ENCODE measurements around the gene CA6.
A peak's percentile ranks its signal among the peaks of the same experiment; 100 is the strongest.

Gene CA6

DNA sequence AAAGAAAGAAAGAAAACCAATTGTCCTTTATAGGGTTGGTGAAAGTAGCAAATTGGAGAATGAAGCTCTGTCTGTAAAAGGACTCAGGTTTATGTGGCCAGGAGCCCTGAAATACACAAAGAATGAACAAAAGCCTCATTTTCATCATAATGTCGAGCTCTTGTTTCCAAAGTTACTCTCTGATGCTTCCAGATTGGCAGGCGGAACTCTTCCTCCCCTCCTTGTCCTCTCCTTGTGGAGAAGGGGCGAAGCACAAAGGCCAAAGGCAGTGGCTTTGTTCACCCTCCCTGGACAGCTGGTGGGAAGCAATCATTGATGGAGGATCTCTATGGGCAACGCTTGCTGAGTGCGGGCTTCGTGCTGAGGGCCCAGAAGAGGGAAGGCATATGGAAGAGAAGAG lies 5.6 kb downstream of the CA6 start:
- H2AFZ ChIP-seq (ENCODE audit: low read depth), result no peak overlapping the region
- H3K4me1 ChIP-seq (ENCODE audit: low read depth, poor library complexity, severe bottlenecking), result no peaks in the 10 kb centered on the region
- no peaks in the 10 kb centered on the region for H3K36me3 ChIP-seq (ENCODE audit: insufficient read depth)
- no peak overlapping the region for H3K27ac ChIP-seq
- H4K20me1 ChIP-seq (ENCODE audit: insufficient read depth), result no peaks in the 10 kb centered on the region
- 0 out of 2 replicates have a peak, but pooled peaks cover 5% of the 10 kb centered on the region for H3K27me3 ChIP-seq (ENCODE audit: insufficient read depth, low read depth)
- H3K79me2 ChIP-seq (ENCODE audit: insufficient read depth, low read depth), result no peaks in the 10 kb centered on the region
- H3K9ac ChIP-seq, result no peak overlapping the region
- H3K4me2 ChIP-seq, result no peak overlapping the region
- no peak overlapping the region for H3K4me3 ChIP-seq (IDR thresholded peaks at IDR 0.05; ENCODE audit: insufficient read depth, low read depth, low read length)
- TF ChIP-seq, protein P1, sequence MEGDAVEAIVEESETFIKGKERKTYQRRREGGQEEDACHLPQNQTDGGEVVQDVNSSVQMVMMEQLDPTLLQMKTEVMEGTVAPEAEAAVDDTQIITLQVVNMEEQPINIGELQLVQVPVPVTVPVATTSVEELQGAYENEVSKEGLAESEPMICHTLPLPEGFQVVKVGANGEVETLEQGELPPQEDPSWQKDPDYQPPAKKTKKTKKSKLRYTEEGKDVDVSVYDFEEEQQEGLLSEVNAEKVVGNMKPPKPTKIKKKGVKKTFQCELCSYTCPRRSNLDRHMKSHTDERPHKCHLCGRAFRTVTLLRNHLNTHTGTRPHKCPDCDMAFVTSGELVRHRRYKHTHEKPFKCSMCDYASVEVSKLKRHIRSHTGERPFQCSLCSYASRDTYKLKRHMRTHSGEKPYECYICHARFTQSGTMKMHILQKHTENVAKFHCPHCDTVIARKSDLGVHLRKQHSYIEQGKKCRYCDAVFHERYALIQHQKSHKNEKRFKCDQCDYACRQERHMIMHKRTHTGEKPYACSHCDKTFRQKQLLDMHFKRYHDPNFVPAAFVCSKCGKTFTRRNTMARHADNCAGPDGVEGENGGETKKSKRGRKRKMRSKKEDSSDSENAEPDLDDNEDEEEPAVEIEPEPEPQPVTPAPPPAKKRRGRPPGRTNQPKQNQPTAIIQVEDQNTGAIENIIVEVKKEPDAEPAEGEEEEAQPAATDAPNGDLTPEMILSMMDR (conservative IDR thresholded peaks at IDR 0.05; ENCODE audit: low read depth, low read length), result no peak

DNA sequence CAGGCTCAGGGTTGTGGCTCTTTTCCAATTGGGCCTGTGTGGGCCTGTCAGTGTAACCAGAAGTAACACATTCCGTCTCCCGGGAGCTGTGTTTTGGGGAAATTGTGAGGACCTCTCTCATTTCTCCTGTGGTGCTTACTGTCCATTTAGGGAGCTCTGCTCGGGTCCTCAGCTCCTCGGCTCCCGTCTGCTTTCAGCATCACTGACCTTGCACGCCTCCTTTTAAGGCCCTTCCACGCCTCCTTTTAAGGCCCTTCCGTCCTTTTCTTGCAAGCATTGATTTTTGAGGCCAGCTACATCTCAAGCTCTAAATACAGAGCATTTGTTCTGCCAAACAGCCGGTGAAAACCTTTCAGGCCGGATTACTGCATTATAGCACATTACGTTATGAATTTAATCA lies 9.7 kb downstream of the CA6 start:
- H3K36me3 ChIP-seq (ENCODE audit: insufficient read depth), result no peaks in the 10 kb centered on the region
- no peak overlapping the region for H3K9ac ChIP-seq
- H3K27ac ChIP-seq, result no peak overlapping the region
- H3K79me2 ChIP-seq (ENCODE audit: insufficient read depth, low read depth), result no peaks in the 10 kb centered on the region
- H2AFZ ChIP-seq (ENCODE audit: low read depth), result no peak overlapping the region
- H4K20me1 ChIP-seq (ENCODE audit: insufficient read depth), result no peaks in the 10 kb centered on the region
- no peak overlapping the region for H3K4me3 ChIP-seq (IDR thresholded peaks at IDR 0.05; ENCODE audit: insufficient read depth, low read depth, low read length)
- 0 out of 2 replicates have a peak, but pooled peaks cover 5% of the 10 kb centered on the region for H3K27me3 ChIP-seq (ENCODE audit: insufficient read depth, low read depth)
- H3K4me1 ChIP-seq (ENCODE audit: low read depth, poor library complexity, severe bottlenecking), result no peaks in the 10 kb centered on the region
- no peak overlapping the region for H3K4me2 ChIP-seq
- TF ChIP-seq, protein P1 (conservative IDR thresholded peaks at IDR 0.05; ENCODE audit: low read depth, low read length), result no peak

DNA sequence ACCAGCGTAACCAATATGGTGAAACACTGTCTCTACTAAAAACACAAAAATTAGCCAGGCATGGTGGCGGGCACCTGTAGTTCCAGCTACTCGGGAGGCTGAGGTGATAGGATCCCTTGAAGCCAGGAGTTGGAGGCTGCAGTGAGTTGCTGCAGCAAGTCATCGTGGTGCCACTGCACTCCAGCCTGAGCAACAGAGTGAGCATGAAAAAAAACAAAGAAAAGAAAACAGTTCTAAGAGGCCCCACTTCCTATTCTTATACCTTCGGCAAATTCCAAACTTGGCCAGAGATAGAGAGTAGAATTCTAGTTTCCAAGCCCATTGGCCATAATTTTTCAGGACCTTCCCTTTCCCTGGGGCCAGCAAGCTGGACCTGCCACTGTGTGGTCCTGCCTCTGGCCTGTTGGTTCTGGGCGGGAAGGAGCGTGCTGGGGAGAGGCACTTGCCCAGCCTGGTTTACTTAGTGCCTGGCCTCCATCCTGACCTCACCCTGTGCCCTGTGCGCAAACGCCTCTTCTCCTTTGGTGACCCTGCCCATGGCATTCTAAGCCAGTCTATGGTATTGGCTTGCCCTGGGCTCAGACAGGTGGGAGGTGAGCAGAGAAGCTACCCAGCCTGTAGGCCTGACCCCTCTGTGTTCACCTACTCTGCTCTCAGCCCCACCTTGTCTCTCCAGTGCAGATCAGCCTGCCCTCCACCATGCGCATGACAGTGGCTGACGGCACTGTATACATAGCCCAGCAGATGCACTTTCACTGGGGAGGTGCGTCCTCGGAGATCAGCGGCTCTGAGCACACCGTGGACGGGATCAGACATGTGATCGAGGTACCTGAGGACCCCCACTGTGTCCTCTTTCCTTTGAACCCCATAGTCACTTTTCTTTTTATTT lies 11.0 kb downstream of the CA6 start:
- Histone ChIP-seq H3K36me3 (ENCODE audit: insufficient read depth) (no peaks in the 10 kb centered on the region), H3K4me2 (no peak overlapping the region), H3K79me2 (ENCODE audit: insufficient read depth, low read depth) (no peaks in the 10 kb centered on the region), H3K27me3 (ENCODE audit: insufficient read depth, low read depth) (0 out of 2 replicates have a peak, but pooled peaks cover 5% of the 10 kb centered on the region), H3K9ac (no peak overlapping the region), H3K27ac (no peak overlapping the region), H2AFZ (ENCODE audit: low read depth) (no peak overlapping the region), H3K4me1 (ENCODE audit: low read depth, poor library complexity, severe bottlenecking) (no peaks in the 10 kb centered on the region), H4K20me1 (ENCODE audit: insufficient read depth) (no peaks in the 10 kb centered on the region), H3K4me3 (IDR thresholded peaks at IDR 0.05; ENCODE audit: insufficient read depth, low read depth, low read length) (no peak overlapping the region)
- TF ChIP-seq, protein P1 (conservative IDR thresholded peaks at IDR 0.05; ENCODE audit: low read depth, low read length), result no peak

DNA sequence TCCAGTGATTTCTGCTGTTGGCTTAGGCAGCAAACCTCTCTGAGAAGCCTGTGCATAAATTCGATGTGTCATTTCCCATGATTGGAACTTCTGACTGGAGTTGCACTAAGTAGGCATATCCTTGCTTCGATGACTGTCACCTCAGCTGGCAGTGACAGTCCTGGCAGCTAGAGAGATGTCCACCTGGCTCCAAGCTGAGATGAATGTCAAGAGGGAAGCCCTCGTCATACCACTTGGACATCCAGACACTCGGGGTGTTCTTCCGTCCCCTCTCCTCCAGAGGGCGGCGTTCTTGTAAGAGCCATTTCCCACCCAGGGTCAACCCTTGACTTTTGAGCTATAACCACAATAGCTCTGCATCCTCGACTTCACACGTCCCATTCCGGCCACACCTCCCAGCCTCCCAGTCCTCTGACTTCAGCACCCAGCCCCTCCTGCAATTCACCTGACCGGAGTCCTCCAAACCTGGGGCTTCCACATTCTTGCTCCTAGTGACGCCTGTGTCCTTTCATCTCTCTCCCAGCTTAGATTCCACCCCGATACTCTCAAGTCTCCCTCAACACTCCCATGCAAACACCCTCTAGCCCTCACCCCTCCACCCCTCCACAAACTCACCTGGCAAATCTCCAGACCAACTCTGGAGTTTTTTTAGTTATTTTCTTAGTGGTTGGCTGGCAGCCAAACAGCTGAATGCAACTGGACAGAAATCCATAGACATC lies 17.3 kb downstream of the CA6 start:
- H2AFZ ChIP-seq (ENCODE audit: low read depth), result no peak overlapping the region

More for the DNA sequence above, 17.3 kb downstream of the CA6 start:
- no peaks in the 10 kb centered on the region for H3K36me3 ChIP-seq (ENCODE audit: insufficient read depth)
- no peaks in the 10 kb centered on the region for H4K20me1 ChIP-seq (ENCODE audit: insufficient read depth)
- no peak overlapping the region for H3K27ac ChIP-seq
- H3K27me3 ChIP-seq (ENCODE audit: insufficient read depth, low read depth), result no peaks in the 10 kb centered on the region
- H3K4me2 ChIP-seq, result no peak overlapping the region
- no peaks in the 10 kb centered on the region for H3K79me2 ChIP-seq (ENCODE audit: insufficient read depth, low read depth)
- no peaks in the 10 kb centered on the region for H3K4me1 ChIP-seq (ENCODE audit: low read depth, poor library complexity, severe bottlenecking)
- TF ChIP-seq, protein P1 (conservative IDR thresholded peaks at IDR 0.05; ENCODE audit: low read depth, low read length), result peak; percentile 66
- H3K9ac ChIP-seq, result no peak overlapping the region
- no peak overlapping the region for H3K4me3 ChIP-seq (IDR thresholded peaks at IDR 0.05; ENCODE audit: insufficient read depth, low read depth, low read length)

Measured in KMS-11 (cell line).